ENCODE data around the gene DCAF17. TPM values are rescaled to one million over a fixed set of nuclear protein-coding genes. Genes with fewer than 3 reads are reported as not detected.

Gene DCAF17
- total and polyA plus RNA-seq, 2 donors (not counting 1 experiment from before 2014, with no cell fraction given): 8.8 to 29.4 TPM

GRCh38 chr2:171522052-171522787, 88.2 kb downstream of the DCAF17 start, which contains the start of gene CYBRD1:
Gene CYBRD1 (plus strand): TSS chr2:171522474. CDS start chr2:171522546, 72 bp downstream.
- no peaks in the 10 kb centered on the region for H3K9me3 ChIP-seq (ENCODE audit: control extremely low read depth in 1 of 3, control insufficient read depth in 2 of 3, insufficient read depth in 1 of 3, low read length in 2 of 3)
- H4K20me1 ChIP-seq (ENCODE audit: control insufficient read depth, insufficient read depth, low read length, poor library complexity, severe bottlenecking): no peaks in the 10 kb centered on the region
- TF ChIP-seq CTCF (IDR thresholded peaks at IDR 0.05) (no peak), EZH2 (IDR thresholded peaks at IDR 0.05; ENCODE audit: borderline replicate concordance, insufficient read depth, low read depth, low read length, poor library complexity, severe bottlenecking) (no peak)
- Mint-ChIP-seq H3K4me1 (peaks cover 23% of the 10 kb centered on the region), H3K27ac (no peak within 1 kb of the TSS), H3K27me3 (peaks cover 48% of the 10 kb centered on the region), H3K4me3 (peak within 1 kb of the TSS; percentile 82), H3K9me3 (ENCODE audit: insufficient read depth) (no peaks in the 10 kb centered on the region)
- ATAC-seq (ENCODE audit: low read depth): no peak
- peak within 1 kb of the TSS; percentile 21 to 66 (median 47) for H3K4me3 ChIP-seq (ENCODE audit: control extremely low read depth in 1 of 5, extremely low read depth in 1 of 5, insufficient read depth in 1 of 5, low read depth in 2 of 5, low read length in 4 of 5)
- H3K79me2 ChIP-seq (ENCODE audit: control insufficient read depth, insufficient read depth, low read length): no peaks in the 10 kb centered on the region
- peak within 1 kb of the TSS; percentile 60 for H2AFZ ChIP-seq (ENCODE audit: insufficient read depth, low read depth, low read length, poor library complexity, severe bottlenecking)
- H3K27ac ChIP-seq (ENCODE audit: low read length in 2 of 2): no peak within 1 kb of the TSS
- peaks cover 21 to 24% of the 10 kb centered on the region in 2 donors for H3K4me1 ChIP-seq (ENCODE audit: control insufficient read depth in 2 of 2, insufficient read depth in 2 of 2, low read length in 2 of 2)
- POLR2A ChIA-PET: no interaction called here
- H3K36me3 ChIP-seq (replicated peaks in 1 of 2; ENCODE audit: control extremely low read depth in 1 of 2, control insufficient read depth in 1 of 2, extremely low read depth in 1 of 2, insufficient read depth in 2 of 2, low read length in 1 of 2): no peaks in the 10 kb centered on the region
- DNase-seq: peak; percentile 15
- under 1% methylated on average over 40 of the region's 45 CpGs for WGBS (ENCODE audit: insufficient coverage)
- H3K4me2 ChIP-seq (replicated peaks; ENCODE audit: low read depth, low read length, poor library complexity, severe bottlenecking): peak within 1 kb of the TSS; percentile 82
- peaks cover 0 to 38% (median 22%) of the 10 kb centered on the region in 4 experiments for H3K27me3 ChIP-seq (replicated peaks in 1 of 4; ENCODE audit: control extremely low read depth in 1 of 4, control insufficient read depth in 3 of 4, insufficient read depth in 4 of 4, low read length in 3 of 4)
- CTCF ChIA-PET: no interaction called here
- intact Hi-C loops (cut with micrococcal nuclease): no loop called here
- peak within 1 kb of the TSS; percentile 64 for H3K9ac ChIP-seq (ENCODE audit: low read length)

DNA sequence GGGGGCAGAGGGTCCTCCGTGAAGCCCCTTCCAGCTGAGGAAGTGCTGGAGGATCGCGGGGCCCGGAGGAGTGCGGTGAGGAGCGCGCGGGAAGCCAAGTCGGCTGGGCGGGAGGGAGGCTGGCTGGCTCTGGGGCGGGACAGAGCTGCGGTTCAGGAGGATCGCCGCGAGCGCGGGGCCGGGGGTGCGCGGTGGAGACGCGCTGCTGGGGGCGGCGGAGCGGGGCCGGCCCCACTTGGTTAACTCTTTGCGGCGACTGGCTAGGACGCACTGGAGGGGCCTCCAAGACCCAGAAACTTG, 88.7 kb downstream of the DCAF17 start:
- POLR2A ChIA-PET: no interaction called here
- Mint-ChIP-seq H3K27ac (no peak overlapping the region), H3K9me3 (ENCODE audit: insufficient read depth) (no peaks in the 10 kb centered on the region), H3K27me3 (peaks cover 53% of the 10 kb centered on the region), H3K4me1 (peaks cover 23% of the 10 kb centered on the region), H3K4me3 (peak overlapping the region; percentile 81)
- CTCF ChIA-PET: no interaction called here
- DNase-seq (peak; percentile 14), ATAC-seq (ENCODE audit: low read depth) (no peak)
- intact Hi-C loops (cut with micrococcal nuclease): no loop called here
- TF ChIP-seq EZH2 (IDR thresholded peaks at IDR 0.05; ENCODE audit: borderline replicate concordance, insufficient read depth, low read depth, low read length, poor library complexity, severe bottlenecking) (no peak), CTCF (IDR thresholded peaks at IDR 0.05) (no peak)
- no peaks in the 10 kb centered on the region for H3K9me3 ChIP-seq (ENCODE audit: control extremely low read depth in 1 of 3, control insufficient read depth in 2 of 3, insufficient read depth in 1 of 3, low read length in 2 of 3)
- peak overlapping the region; percentile 21 to 53 (median 41) for H3K4me3 ChIP-seq (ENCODE audit: control extremely low read depth in 1 of 5, extremely low read depth in 1 of 5, insufficient read depth in 1 of 5, low read depth in 2 of 5, low read length in 4 of 5)
- under 1% methylated on average over 29 of the region's 29 CpGs for WGBS (ENCODE audit: insufficient coverage)
- peak overlapping the region; percentile 64 for H3K9ac ChIP-seq (ENCODE audit: low read length)
- peaks cover 0 to 38% (median 22%) of the 10 kb centered on the region in 4 experiments for H3K27me3 ChIP-seq (replicated peaks in 1 of 4; ENCODE audit: control extremely low read depth in 1 of 4, control insufficient read depth in 3 of 4, insufficient read depth in 4 of 4, low read length in 3 of 4)
- H2AFZ ChIP-seq (ENCODE audit: insufficient read depth, low read depth, low read length, poor library complexity, severe bottlenecking): peak overlapping the region; percentile 60
- H4K20me1 ChIP-seq (ENCODE audit: control insufficient read depth, insufficient read depth, low read length, poor library complexity, severe bottlenecking): no peaks in the 10 kb centered on the region
- peaks cover 21 to 24% of the 10 kb centered on the region in 2 donors for H3K4me1 ChIP-seq (ENCODE audit: control insufficient read depth in 2 of 2, insufficient read depth in 2 of 2, low read length in 2 of 2)
- no peak overlapping the region for H3K27ac ChIP-seq (ENCODE audit: low read length in 2 of 2)
- H3K4me2 ChIP-seq (replicated peaks; ENCODE audit: low read depth, low read length, poor library complexity, severe bottlenecking): peak overlapping the region; percentile 82
- H3K79me2 ChIP-seq (ENCODE audit: control insufficient read depth, insufficient read depth, low read length): no peaks in the 10 kb centered on the region
- H3K36me3 ChIP-seq (replicated peaks in 1 of 2; ENCODE audit: control extremely low read depth in 1 of 2, control insufficient read depth in 1 of 2, extremely low read depth in 1 of 2, insufficient read depth in 2 of 2, low read length in 1 of 2): no peaks in the 10 kb centered on the region
